Nephron (organoid): ENCODE measurements around the gene FJX1.

ENCODE experiments used
- H3K27ac Mint-ChIP-seq, 3 experiments: 2 replicates each; pipeline ENCODE4 v1.8.0; 2020; ENCODE audit warnings: mixed read lengths in 3 of 3, mild to moderate bottlenecking in 2 of 3, moderate library complexity in 1 of 3
- H3K27me3 Mint-ChIP-seq: 2 replicates; pipeline ENCODE4 v1.8.0; 2021; ENCODE audit warnings: low read depth, mild to moderate bottlenecking, moderate library complexity, mixed read lengths
- H3K36me3 Mint-ChIP-seq: 2 replicates; pipeline ENCODE4 v1.8.0; 2020; ENCODE audit warnings: low read depth, mixed read lengths
- H3K4me1 Mint-ChIP-seq: 2 replicates; pipeline ENCODE4 v1.8.0; 2020; ENCODE audit warnings: mixed read lengths
- H3K4me3 Mint-ChIP-seq, 3 experiments: 2 replicates each; pipeline ENCODE4 v1.8.0; 2020; ENCODE audit warnings: mild to moderate bottlenecking in 3 of 3, mixed read lengths in 3 of 3, moderate library complexity in 2 of 3
- H3K9me3 Mint-ChIP-seq: 2 replicates; pipeline ENCODE4 v1.8.0; 2020; ENCODE audit warnings: mixed read lengths
- CTCF ChIP-seq, 3 experiments: fragments of 200-600 bp; sonication (generic); IDR thresholded peaks; one replicate each; pipeline ENCODE4 v1.5.0; 2021; ENCODE audit warnings: antibody characterized with exemption in 3 of 3; ENCODE audit not compliant: unreplicated experiment in 3 of 3

FJX1 gene

GRCh38 chr11:35621620-35622019 lies 3.4 kb downstream of the FJX1 start:
- no peaks in the 10 kb centered on the region for H3K27me3 Mint-ChIP-seq
- H3K4me1 Mint-ChIP-seq = peaks cover 54% of the 10 kb centered on the region
- TF ChIP-seq CTCF (IDR thresholded peaks at IDR 0.05; ENCODE audit: unreplicated experiment in 3 of 3) = no peak
- no peaks in the 10 kb centered on the region for H3K9me3 Mint-ChIP-seq
- H3K36me3 Mint-ChIP-seq = no peaks in the 10 kb centered on the region
- H3K4me3 Mint-ChIP-seq = peak overlapping the region; percentile 72 to 87 (median 80)
- H3K27ac Mint-ChIP-seq = peak overlapping the region; percentile 42 to 84 (median 59)

DNA sequence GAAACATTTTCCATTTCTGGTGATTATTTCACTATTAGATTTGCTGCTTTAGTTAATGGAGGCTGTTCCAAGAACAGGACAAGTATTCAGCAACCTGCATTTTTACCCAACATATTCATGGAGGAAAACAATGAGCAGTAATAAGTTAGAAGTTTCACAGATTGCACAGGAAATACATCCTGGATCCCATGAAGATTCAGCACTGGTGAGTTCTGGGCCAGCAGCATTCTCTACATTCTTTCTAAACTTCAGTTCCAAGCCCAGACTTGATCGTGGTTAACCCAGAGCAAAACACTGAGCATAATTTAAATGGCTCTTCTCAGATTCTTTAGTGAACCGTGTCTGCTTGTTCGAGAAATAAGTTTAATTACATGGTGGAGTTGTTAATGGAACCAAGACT lies 3.8 kb downstream of the FJX1 start:
- H3K4me1 Mint-ChIP-seq = peaks cover 50% of the 10 kb centered on the region
- no peaks in the 10 kb centered on the region for H3K9me3 Mint-ChIP-seq
- peak overlapping the region; percentile 42 to 78 (median 59) for H3K27ac Mint-ChIP-seq
- no peak for TF ChIP-seq CTCF (IDR thresholded peaks at IDR 0.05; ENCODE audit: unreplicated experiment in 3 of 3)
- no peaks in the 10 kb centered on the region for H3K27me3 Mint-ChIP-seq
- no peaks in the 10 kb centered on the region for H3K36me3 Mint-ChIP-seq
- H3K4me3 Mint-ChIP-seq = peak overlapping the region; percentile 72 to 87 (median 80)

- H3K9me3 Mint-ChIP-seq = peaks cover 4% of the 10 kb centered on the region
- H3K27ac Mint-ChIP-seq = peak overlapping the region; percentile 15 to 50 (median 42)
- peaks cover 43% of the 10 kb centered on the region for H3K4me1 Mint-ChIP-seq
- H3K4me3 Mint-ChIP-seq = peak overlapping the region in 1 of 3 experiments; percentile 87
- no peak for TF ChIP-seq CTCF (IDR thresholded peaks at IDR 0.05; ENCODE audit: unreplicated experiment in 3 of 3)
- H3K36me3 Mint-ChIP-seq = no peaks in the 10 kb centered on the region
- no peaks in the 10 kb centered on the region for H3K27me3 Mint-ChIP-seq
Observed at GRCh38 chr11:35623621-35624168, 5.4 kb downstream of the FJX1 start.

DNA sequence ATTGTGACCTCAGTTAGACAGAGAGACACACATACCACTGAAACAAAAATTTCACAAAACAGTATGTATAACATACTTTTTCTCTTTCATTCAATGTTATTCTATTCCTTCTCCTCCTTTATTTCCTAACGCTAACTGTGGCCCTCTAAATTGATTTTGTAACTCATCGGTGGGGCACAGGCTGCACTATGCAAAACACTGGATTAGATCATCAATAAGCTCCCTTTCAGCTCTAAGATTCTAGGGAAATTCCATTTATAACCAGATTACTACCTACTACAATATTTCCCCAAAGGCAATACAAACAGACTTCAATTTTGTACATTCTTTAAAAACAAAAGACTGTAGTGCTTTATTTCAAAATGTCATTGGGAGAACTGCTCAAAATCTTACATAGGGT lies 6.1 kb downstream of the FJX1 start:
- H3K4me1 Mint-ChIP-seq = peaks cover 43% of the 10 kb centered on the region
- H3K9me3 Mint-ChIP-seq = peaks cover 6% of the 10 kb centered on the region
- H3K36me3 Mint-ChIP-seq = no peaks in the 10 kb centered on the region
- H3K27ac Mint-ChIP-seq = no peak overlapping the region
- no peak for TF ChIP-seq CTCF (IDR thresholded peaks at IDR 0.05; ENCODE audit: unreplicated experiment in 3 of 3)
- no peaks in the 10 kb centered on the region for H3K27me3 Mint-ChIP-seq
- H3K4me3 Mint-ChIP-seq = no peak overlapping the region

- Mint-ChIP-seq H3K27me3 (no peaks in the 10 kb centered on the region), H3K27ac (no peak overlapping the region), H3K4me3 (no peak overlapping the region), H3K36me3 (no peaks in the 10 kb centered on the region), H3K4me1 (peaks cover 43% of the 10 kb centered on the region), H3K9me3 (peaks cover 6% of the 10 kb centered on the region)
- no peak for TF ChIP-seq CTCF (IDR thresholded peaks at IDR 0.05; ENCODE audit: unreplicated experiment in 3 of 3)
Observed at GRCh38 chr11:35624781-35625180, 6.5 kb downstream of the FJX1 start.

DNA sequence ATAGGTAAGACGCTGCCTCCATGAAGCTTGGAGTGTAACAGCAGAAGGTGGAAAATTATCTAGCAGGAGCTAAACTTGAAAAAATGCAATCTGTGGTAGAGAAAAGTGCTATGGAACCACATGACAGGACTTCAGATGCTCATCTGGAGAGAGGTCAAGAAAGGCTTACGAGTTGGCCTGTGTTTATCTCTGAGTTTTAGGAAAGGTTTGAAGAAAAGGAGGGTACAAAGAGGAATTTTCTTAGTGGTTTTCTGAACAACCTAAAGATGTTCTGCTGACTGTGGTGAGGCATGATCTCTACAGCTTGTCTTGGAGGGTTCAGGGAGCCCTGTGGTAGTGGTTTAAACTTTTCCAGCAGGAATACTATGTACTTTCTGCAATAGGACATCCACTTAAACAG lies 8.2 kb downstream of the FJX1 start:
- Mint-ChIP-seq H3K4me1 (peaks cover 30% of the 10 kb centered on the region), H3K27ac (no peak overlapping the region), H3K4me3 (no peak overlapping the region), H3K36me3 (no peaks in the 10 kb centered on the region), H3K27me3 (no peaks in the 10 kb centered on the region), H3K9me3 (peaks cover 6% of the 10 kb centered on the region)
- no peak for TF ChIP-seq CTCF (IDR thresholded peaks at IDR 0.05; ENCODE audit: unreplicated experiment in 3 of 3)
